OCI-LY3 (cell line): ENCODE data around the gene CROCC2.

ENCODE experiments used
- H2AFZ ChIP-seq: fragments of 200-600, 300-600 bp; shearing (Covaris generic); 2 replicates; pipeline ENCODE4 v1.6.0; 2014; ENCODE audit warnings: antibody characterized with exemption, low read depth, low read length
- H3K27ac ChIP-seq: fragments of 200-600, 300-600 bp; sonication (generic); 2 replicates; pipeline ENCODE4 v1.5.1; 2014; ENCODE audit warnings: mild to moderate bottlenecking, low read length, moderate library complexity, mixed read lengths
- H3K27me3 ChIP-seq: fragments of 200-600, 300-600 bp; sonication (generic); 2 replicates; pipeline ENCODE4 v1.6.1; 2014; ENCODE audit warnings: low read depth, low read length, mixed read lengths
- H3K36me3 ChIP-seq: fragments of 200-600, 300-600 bp; sonication (generic); replicated peaks from 2 replicates; pipeline ENCODE3; 2014; ENCODE audit warnings: low read depth, low read length, mixed read lengths
- H3K4me1 ChIP-seq: fragments of 300-600, 200-600 bp; sonication (generic); 2 replicates; pipeline ENCODE4 v1.6.1; 2014; ENCODE audit warnings: low read length, mixed read lengths
- H3K4me2 ChIP-seq: fragments of 200-600, 300-600 bp; sonication (generic); 2 replicates; pipeline ENCODE4 v1.6.1; 2014; ENCODE audit warnings: low read length, mixed read lengths
- H3K4me3 ChIP-seq: fragments of 300-600, 200-600 bp; sonication (generic); 2 replicates; pipeline ENCODE4 v1.5.1; 2014; ENCODE audit warnings: antibody characterized with exemption, mild to moderate bottlenecking, low read length, moderate library complexity
- H3K79me2 ChIP-seq: fragments of 300-600, 200-600 bp; shearing (Covaris generic); 2 replicates; pipeline ENCODE4 v1.6.1; 2014; ENCODE audit warnings: mild to moderate bottlenecking, low read length, mixed read lengths
- H3K9ac ChIP-seq: fragments of 300-600, 200-600 bp; shearing (Covaris generic); 2 replicates; pipeline ENCODE4 v1.6.0; 2014; ENCODE audit warnings: mild to moderate bottlenecking, low read length, moderate library complexity
- H3K9me3 ChIP-seq: fragments of 200-600, 300-600 bp; shearing (Covaris generic); 2 replicates; pipeline ENCODE4 v1.6.1; 2014; ENCODE audit warnings: low read length, mixed read lengths; ENCODE audit not compliant: insufficient read depth
- H4K20me1 ChIP-seq: fragments of 200-600, 300-600 bp; sonication (generic); 2 replicates; pipeline ENCODE4 v1.6.1; 2016; ENCODE audit warnings: low read length, mixed read lengths; ENCODE audit not compliant: insufficient read depth
- EZH2phosphoT487 ChIP-seq: fragments of 200-600 bp; shearing (Covaris generic); IDR thresholded peaks from 2 replicates; pipeline ENCODE4 v1.6.1; 2018; ENCODE audit warnings: antibody characterized with exemption, mixed run types, low read depth
- TF ChIP-seq, protein P1 (sequence below): fragments of 200-600, 300-600 bp; sonication (generic); IDR thresholded peaks from 2 replicates; pipeline ENCODE4 v1.5.1; 2014; ENCODE audit warnings: antibody characterized with exemption, low read length, low read depth

The CROCC2 gene

DNA sequence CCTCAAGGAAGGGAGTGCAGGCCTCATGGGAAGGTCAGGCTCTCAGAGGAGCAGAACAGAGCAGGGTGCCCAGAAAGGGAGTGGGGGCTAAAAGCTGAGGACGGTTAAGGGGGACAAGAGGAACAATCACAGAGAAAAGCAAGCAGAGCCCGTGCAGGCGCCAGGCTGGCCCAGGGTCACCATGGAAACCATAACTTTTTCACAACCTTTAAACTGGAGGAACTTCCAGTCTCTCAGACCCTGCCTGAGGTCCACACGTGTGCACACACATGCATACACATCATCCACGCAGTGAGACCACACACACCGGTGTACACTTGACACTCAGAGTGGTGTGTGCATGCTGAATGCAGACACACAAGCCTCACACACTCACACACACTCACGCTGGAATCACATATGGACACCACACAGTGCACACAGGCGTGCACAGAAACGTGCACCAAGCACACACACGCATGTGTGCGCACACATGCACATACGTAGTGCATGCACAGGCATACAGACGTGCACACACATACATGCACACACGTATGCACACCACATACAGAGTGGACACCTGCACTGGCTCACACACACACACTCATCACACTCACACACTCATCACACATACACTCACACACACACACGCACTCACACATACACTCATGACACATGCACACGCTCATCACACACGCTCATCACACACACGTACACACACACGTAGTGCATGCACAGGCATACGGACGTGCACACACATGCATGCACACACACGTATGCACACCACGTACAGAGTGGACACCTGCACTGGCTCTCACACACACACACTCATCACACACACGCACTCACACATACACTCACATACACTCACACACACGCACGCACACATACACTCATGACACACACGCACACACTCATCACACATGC is 55.1 kb downstream of the CROCC2 start:
- Histone ChIP-seq H3K4me2 (no peak overlapping the region), H3K27ac (no peak overlapping the region), H3K4me1 (no peaks in the 10 kb centered on the region), H3K27me3 (no peaks in the 10 kb centered on the region), H4K20me1 (no peaks in the 10 kb centered on the region), H3K36me3 (no peaks in the 10 kb centered on the region), H3K9me3 (no peaks in the 10 kb centered on the region), H3K4me3 (no peak overlapping the region), H2AFZ (no peak overlapping the region), H3K9ac (no peak overlapping the region), H3K79me2 (no peaks in the 10 kb centered on the region)
- TF ChIP-seq, protein P1, sequence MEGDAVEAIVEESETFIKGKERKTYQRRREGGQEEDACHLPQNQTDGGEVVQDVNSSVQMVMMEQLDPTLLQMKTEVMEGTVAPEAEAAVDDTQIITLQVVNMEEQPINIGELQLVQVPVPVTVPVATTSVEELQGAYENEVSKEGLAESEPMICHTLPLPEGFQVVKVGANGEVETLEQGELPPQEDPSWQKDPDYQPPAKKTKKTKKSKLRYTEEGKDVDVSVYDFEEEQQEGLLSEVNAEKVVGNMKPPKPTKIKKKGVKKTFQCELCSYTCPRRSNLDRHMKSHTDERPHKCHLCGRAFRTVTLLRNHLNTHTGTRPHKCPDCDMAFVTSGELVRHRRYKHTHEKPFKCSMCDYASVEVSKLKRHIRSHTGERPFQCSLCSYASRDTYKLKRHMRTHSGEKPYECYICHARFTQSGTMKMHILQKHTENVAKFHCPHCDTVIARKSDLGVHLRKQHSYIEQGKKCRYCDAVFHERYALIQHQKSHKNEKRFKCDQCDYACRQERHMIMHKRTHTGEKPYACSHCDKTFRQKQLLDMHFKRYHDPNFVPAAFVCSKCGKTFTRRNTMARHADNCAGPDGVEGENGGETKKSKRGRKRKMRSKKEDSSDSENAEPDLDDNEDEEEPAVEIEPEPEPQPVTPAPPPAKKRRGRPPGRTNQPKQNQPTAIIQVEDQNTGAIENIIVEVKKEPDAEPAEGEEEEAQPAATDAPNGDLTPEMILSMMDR, result no peak
- TF ChIP-seq EZH2phosphoT487, result no peak

GRCh38 chr2:240961910-240962299 is 55.8 kb downstream of the CROCC2 start:
- Histone ChIP-seq H3K4me2 (no peak overlapping the region), H3K4me3 (no peak overlapping the region), H3K36me3 (no peaks in the 10 kb centered on the region), H3K9me3 (no peaks in the 10 kb centered on the region), H3K4me1 (no peaks in the 10 kb centered on the region), H3K9ac (no peak overlapping the region), H4K20me1 (no peaks in the 10 kb centered on the region), H3K27me3 (no peaks in the 10 kb centered on the region), H2AFZ (no peak overlapping the region), H3K79me2 (no peaks in the 10 kb centered on the region), H3K27ac (no peak overlapping the region)
- TF ChIP-seq EZH2phosphoT487, result no peak
- TF ChIP-seq, protein P1, result no peak

- H3K79me2 ChIP-seq, result no peaks in the 10 kb centered on the region
- no peaks in the 10 kb centered on the region for H3K9me3 ChIP-seq
- H3K27ac ChIP-seq, result no peak overlapping the region
- no peaks in the 10 kb centered on the region for H4K20me1 ChIP-seq
- no peaks in the 10 kb centered on the region for H3K27me3 ChIP-seq
- no peak for TF ChIP-seq EZH2phosphoT487
- TF ChIP-seq, protein P1, result no peak
- H3K4me2 ChIP-seq, result no peak overlapping the region
- H3K4me3 ChIP-seq, result no peak overlapping the region
- H2AFZ ChIP-seq, result no peak overlapping the region
- H3K9ac ChIP-seq, result no peak overlapping the region
- H3K36me3 ChIP-seq, result no peaks in the 10 kb centered on the region
- no peaks in the 10 kb centered on the region for H3K4me1 ChIP-seq
Observed at GRCh38 chr2:240962300-240963064, 56.3 kb downstream of the CROCC2 start.
